IMR-90 (cell line): ENCODE data around the gene DLK2. TPM values are rescaled to one million over a fixed set of nuclear protein-coding genes. Genes with fewer than 3 reads are reported as not detected.
A peak's percentile ranks its signal among the peaks of the same experiment; 100 is the strongest.

Experiments
- ATAC-seq: fragments of 200-7000 bp; cut with Tn5 transposase; 2 replicates; pipeline ENCODE4 v1.9.1; 2020; ENCODE audit warnings: low read depth, mild to moderate bottlenecking, moderate library complexity
- BruUV-seq: library from RNA; stranded (reverse); fragments of 400-500 nt; replicated peaks from 2 replicates; lab custom pipeline; 2021; lab: Mats Ljungman, UMichigan
- CTCF ChIA-PET: fragments of 300-600 bp; formaldehyde crosslinking; extraction: SDS; loops from one replicate; lab custom pipeline; 2021; ENCODE audit warnings: antibody characterized with exemption; lab: Yijun Ruan, JAX
- POLR2A ChIA-PET: fragments of 300-600 bp; sonication (Branson Sonifier 250); formaldehyde crosslinking; loops from one replicate; lab custom pipeline; 2022; ENCODE audit warnings: antibody characterized with exemption; ENCODE audit not compliant: unreplicated experiment; lab: Charles Lee
- DNase-seq: peaks from one replicate; pipeline ENCODE4 v3.0.0; 2013
- H2AFZ ChIP-seq: replicated peaks from 2 replicates; pipeline ENCODE3; 2013; ENCODE audit warnings: low read length, mild to moderate bottlenecking; ENCODE audit not compliant: poor library complexity
- H2AK5ac ChIP-seq: 2 replicates; pipeline ENCODE4 v1.6.1; 2013; ENCODE audit warnings: low read depth, low read length, inconsistent platforms
- H2AK9ac ChIP-seq: replicated peaks from 2 replicates; pipeline ENCODE3; 2013; ENCODE audit warnings: mild to moderate bottlenecking, low read depth, low read length, moderate library complexity; ENCODE audit not compliant: poor library complexity
- H2BK120ac ChIP-seq: 2 replicates; pipeline ENCODE4 v1.6.1; 2013; ENCODE audit warnings: low read depth, low read length, inconsistent platforms
- H2BK15ac ChIP-seq: 3 replicates; pipeline ENCODE4 v1.6.1; 2013; ENCODE audit warnings: low read depth, low read length, inconsistent platforms
- H2BK20ac ChIP-seq: 2 replicates; pipeline ENCODE4 v1.6.1; 2013; ENCODE audit warnings: low read depth, mild to moderate bottlenecking, inconsistent platforms, low read length, moderate library complexity
- H2BK5ac ChIP-seq: 2 replicates; pipeline ENCODE4 v1.6.1; 2013; ENCODE audit warnings: mild to moderate bottlenecking, low read depth, low read length, inconsistent platforms; ENCODE audit not compliant: poor library complexity, severe bottlenecking
- H3K14ac ChIP-seq: replicated peaks from 2 replicates; pipeline ENCODE4 v1.6.1; 2013; ENCODE audit warnings: low read depth, low read length, inconsistent platforms
- H3K18ac ChIP-seq: 2 replicates; pipeline ENCODE4 v1.6.1; 2013; ENCODE audit warnings: low read depth, low read length, control low read depth
- H3K23ac ChIP-seq: 2 replicates; pipeline ENCODE4 v1.6.1; 2013; ENCODE audit warnings: low read depth, low read length, inconsistent platforms
- H3K27ac ChIP-seq: 2 replicates; pipeline ENCODE4 v1.5.1; 2013; ENCODE audit warnings: mild to moderate bottlenecking, control low read depth, low read length; ENCODE audit not compliant: insufficient read depth
- H3K27me3 ChIP-seq: 2 replicates; pipeline ENCODE4 v1.6.1; 2013; ENCODE audit warnings: low read length; ENCODE audit not compliant: control insufficient read depth, insufficient read depth
- H3K36me3 ChIP-seq: 2 replicates; pipeline ENCODE4 v1.6.1; 2013; ENCODE audit warnings: low read length, mixed read lengths; ENCODE audit not compliant: control insufficient read depth, insufficient read depth
- H3K4ac ChIP-seq: 2 replicates; pipeline ENCODE4 v1.6.1; 2013; ENCODE audit warnings: low read depth, low read length, inconsistent platforms
- H3K4me1 ChIP-seq: 2 replicates; pipeline ENCODE4 v1.6.1; 2013; ENCODE audit warnings: low read length, mixed read lengths; ENCODE audit not compliant: control insufficient read depth, insufficient read depth
- H3K4me2 ChIP-seq: 2 replicates; pipeline ENCODE4 v1.6.1; 2013; ENCODE audit warnings: low read depth, mild to moderate bottlenecking, control low read depth, low read length, moderate library complexity
- H3K4me3 ChIP-seq: 2 replicates; pipeline ENCODE4 v1.5.1; 2013; ENCODE audit warnings: low read depth, mild to moderate bottlenecking, control low read depth, low read length, moderate library complexity; ENCODE audit not compliant: insufficient read depth
- H3K56ac ChIP-seq: 2 replicates; pipeline ENCODE4 v1.6.1; 2013; ENCODE audit warnings: low read length, inconsistent platforms; ENCODE audit not compliant: insufficient read depth; ENCODE audit errors: extremely low read depth
- H3K79me1 ChIP-seq, 2 experiments: 2 replicates each; pipeline ENCODE4 v1.6.1; 2013; ENCODE audit warnings: low read length in 2 of 2, inconsistent platforms in 1 of 2, low read depth in 1 of 2
- H3K9ac ChIP-seq: 2 replicates; pipeline ENCODE4 v1.6.1; 2013; ENCODE audit warnings: low read depth, low read length, control low read depth
- H3K9me1 ChIP-seq: 2 replicates; pipeline ENCODE4 v1.6.1; 2013; ENCODE audit warnings: low read length, inconsistent platforms; ENCODE audit not compliant: insufficient read depth
- H3K9me3 ChIP-seq: 2 replicates; pipeline ENCODE4 v1.6.1; 2013; ENCODE audit warnings: low read length; ENCODE audit not compliant: control insufficient read depth, insufficient read depth
- H4K20me1 ChIP-seq: 2 replicates; pipeline ENCODE4 v1.6.1; 2013; ENCODE audit warnings: low read length, inconsistent platforms; ENCODE audit not compliant: insufficient read depth
- H4K5ac ChIP-seq: 2 replicates; pipeline ENCODE4 v1.6.1; 2013; ENCODE audit warnings: mild to moderate bottlenecking, low read depth, low read length, control low read depth
- H4K8ac ChIP-seq, 2 experiments: 2 replicates each; pipeline ENCODE4 v1.6.1; 2013; ENCODE audit warnings: low read depth in 2 of 2, low read length in 2 of 2, control low read depth in 1 of 2, inconsistent platforms in 1 of 2
- H4K91ac ChIP-seq: 2 replicates; pipeline ENCODE4 v1.6.1; 2013; ENCODE audit warnings: low read depth, low read length, inconsistent platforms; ENCODE audit not compliant: insufficient read depth
- MAFK ChIP-seq: IDR thresholded peaks from 2 replicates; pipeline ENCODE4 v1.6.1; 2012; ENCODE audit warnings: low read depth, low read length, improper control_type of control experiment
- RCOR1 ChIP-seq: IDR thresholded peaks from 2 replicates; pipeline ENCODE4 v1.6.1; 2012; ENCODE audit warnings: mild to moderate bottlenecking, low read length, improper control_type of control experiment; ENCODE audit not compliant: insufficient replicate concordance
- SMC3 ChIP-seq: fragments of 150-350 bp; IDR thresholded peaks from 2 replicates; pipeline ENCODE4 v1.6.1; 2016; ENCODE audit warnings: low read depth, mild to moderate bottlenecking, antibody characterized with exemption, low read length, moderate library complexity
- WGBS, 2 experiments: methylation state at CpG; one replicate each; pipeline versions ENCODE4 v1.1.5 to v1.1.7; 2013; ENCODE audit warnings: missing lambda C conversion rate in 2 of 2; ENCODE audit not compliant: insufficient read length in 1 of 2; ENCODE audit errors: extremely low coverage in 2 of 2; 5-methylcytosine and 5-hydroxymethylcytosine counted together
- dilution Hi-C: fragments of 300-500 bp; cut with HindIII; formaldehyde crosslinking; loops from one replicate; pipeline ENCODE4 v1.14.3; 2018; ENCODE audit warnings: low sequenced_read_pairs; ENCODE audit not compliant: unreplicated experiment
- in situ Hi-C: fragments of 300-500 bp; cut with MboI; formaldehyde crosslinking; loops from 3 replicates; pipeline ENCODE4 v1.14.3; 2019; ENCODE audit warnings: low sequenced_read_pairs, inconsistent platforms, mixed read lengths
- intact Hi-C: fragments of 100-400 bp; cut with micrococcal nuclease; formaldehyde crosslinking; loops from 2 replicates; pipeline ENCODE4 v1.10.0; 2022
- polyA plus RNA-seq, 3 experiments: library from polyadenylated mRNA; depleted of rRNA; stranded (reverse); fragments of >200 nt; gene quantifications; 2 replicates each; pipeline ENCODE4 v1.2.3, GENCODE V29; 2012; ENCODE audit warnings: low replicate concordance in 1 of 3
- total RNA-seq: library from RNA; depleted of rRNA; stranded (reverse); fragments of >200 nt; gene quantifications from 2 replicates; pipeline ENCODE4 v1.2.3, GENCODE V29; 2012
- TF ChIP-seq, protein P1 (sequence below): conservative IDR thresholded peaks from 2 replicates; pipeline ENCODE4 v1.5.1; 2012; ENCODE audit warnings: mild to moderate bottlenecking, low read depth, low read length, improper control_type of control experiment

DLK2 gene
- total and polyA plus RNA-seq, 2 of the 4 experiments (the other 2 are of a cell fraction), result 0.90 to 2.8 TPM

DNA sequence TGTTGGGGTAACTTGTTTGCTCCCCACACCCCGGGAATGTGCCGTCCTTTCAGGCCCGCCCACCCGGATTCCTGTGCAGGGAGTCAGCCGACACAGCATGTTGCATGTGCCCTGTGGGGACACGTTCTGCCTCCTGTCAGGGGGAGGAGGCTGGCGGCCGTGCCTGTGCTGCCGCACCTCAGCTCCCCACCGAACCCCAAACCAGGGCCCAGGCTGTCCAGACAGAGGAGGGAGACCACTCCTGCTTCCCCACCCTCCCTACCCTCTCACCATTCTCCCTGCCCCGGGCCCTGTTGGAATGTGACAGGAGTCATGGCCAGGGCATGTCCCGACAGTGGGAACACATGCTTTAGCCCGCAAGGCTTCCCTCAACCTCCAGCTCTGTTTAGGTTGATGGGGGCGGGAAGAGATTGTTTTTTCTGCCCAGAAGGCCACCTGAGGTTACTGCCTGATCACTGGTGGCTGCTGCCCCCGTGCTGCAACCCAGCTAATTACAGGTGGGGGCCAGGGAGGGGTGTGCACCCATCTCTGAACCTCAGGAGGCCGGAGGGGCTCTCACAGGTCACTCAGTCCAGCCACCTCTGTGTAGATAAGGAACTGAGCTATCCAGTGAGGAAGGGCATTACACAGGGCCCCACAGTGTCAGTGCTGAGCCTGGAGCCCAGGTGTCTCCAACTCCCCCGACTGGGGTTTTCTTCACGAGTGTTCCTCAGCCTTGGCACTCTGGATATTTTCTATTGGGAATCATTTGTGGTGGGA lies 41.2 kb upstream of the DLK2 start (continued):
- TF ChIP-seq RCOR1, result no peak
- TF ChIP-seq SMC3, result peak; percentile 74
- TF ChIP-seq MAFK, result no peak

DNA sequence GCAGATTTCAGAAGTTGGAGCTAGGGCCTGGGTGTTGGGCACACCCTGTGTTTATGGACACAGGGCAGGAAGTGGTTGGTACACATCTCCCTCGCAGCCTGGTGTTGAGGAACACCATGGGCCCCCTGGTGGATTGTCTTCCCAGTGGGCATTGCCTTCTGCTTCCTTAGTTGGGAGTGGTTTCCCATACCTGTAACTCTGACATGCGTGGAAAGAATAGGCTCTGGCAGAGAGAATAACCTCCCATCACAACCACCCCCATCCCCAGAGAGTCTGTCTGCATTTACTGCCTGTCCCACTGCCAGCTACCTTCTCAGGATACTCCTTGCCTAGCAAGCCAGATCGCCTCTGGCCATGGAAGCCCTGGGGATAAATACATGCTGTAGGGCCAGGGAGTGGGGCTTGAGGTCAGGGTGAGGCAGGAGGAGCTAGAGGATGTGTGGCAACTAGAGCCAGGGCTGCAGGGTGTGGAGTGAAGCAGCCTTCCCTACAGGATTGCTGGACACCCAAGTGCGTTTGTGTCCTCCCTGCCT lies 40.1 kb upstream of the DLK2 start:
- H3K9ac ChIP-seq, result no peak overlapping the region
- no peak overlapping the region for H3K27ac ChIP-seq
- H4K5ac ChIP-seq, result no peak overlapping the region
- intact Hi-C loops, result loop anchor here (5.0 kb wide), 1 partner anchor 128 kb away; the partner anchor contains the start of gene ZNF318
- WGBS, 2 experiments, result no CpG with 5 or more reads among the region's 4 CpGs
- peaks cover 22% of the 10 kb centered on the region; the same call in 1 of the 2 replicates for H4K20me1 ChIP-seq
- TF ChIP-seq RCOR1, result no peak
- TF ChIP-seq, protein P1, sequence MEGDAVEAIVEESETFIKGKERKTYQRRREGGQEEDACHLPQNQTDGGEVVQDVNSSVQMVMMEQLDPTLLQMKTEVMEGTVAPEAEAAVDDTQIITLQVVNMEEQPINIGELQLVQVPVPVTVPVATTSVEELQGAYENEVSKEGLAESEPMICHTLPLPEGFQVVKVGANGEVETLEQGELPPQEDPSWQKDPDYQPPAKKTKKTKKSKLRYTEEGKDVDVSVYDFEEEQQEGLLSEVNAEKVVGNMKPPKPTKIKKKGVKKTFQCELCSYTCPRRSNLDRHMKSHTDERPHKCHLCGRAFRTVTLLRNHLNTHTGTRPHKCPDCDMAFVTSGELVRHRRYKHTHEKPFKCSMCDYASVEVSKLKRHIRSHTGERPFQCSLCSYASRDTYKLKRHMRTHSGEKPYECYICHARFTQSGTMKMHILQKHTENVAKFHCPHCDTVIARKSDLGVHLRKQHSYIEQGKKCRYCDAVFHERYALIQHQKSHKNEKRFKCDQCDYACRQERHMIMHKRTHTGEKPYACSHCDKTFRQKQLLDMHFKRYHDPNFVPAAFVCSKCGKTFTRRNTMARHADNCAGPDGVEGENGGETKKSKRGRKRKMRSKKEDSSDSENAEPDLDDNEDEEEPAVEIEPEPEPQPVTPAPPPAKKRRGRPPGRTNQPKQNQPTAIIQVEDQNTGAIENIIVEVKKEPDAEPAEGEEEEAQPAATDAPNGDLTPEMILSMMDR, result peak; percentile 20; the same call in 1 of the 2 replicates
- H3K4me3 ChIP-seq, result no peak overlapping the region
- BruUV-seq, result no TSS peak
- no peak overlapping the region for H3K18ac ChIP-seq
- no peak overlapping the region for H3K4me2 ChIP-seq
- H2AK9ac ChIP-seq, result peak overlapping the region; percentile 67
- POLR2A ChIA-PET, result interaction anchor here (0.5 kb wide), 1 partner anchor 12 kb away, joined by 3 read pairs; no protein-coding TSS in a partner anchor
- H4K8ac ChIP-seq, result peak overlapping the region in 1 of 2 experiments; percentile 54; a peak in 2 of 4 replicates
- CTCF ChIA-PET, result interaction anchor here (0.5 to 3.3 kb wide), 4 partner anchors 11 to 43 kb away, joined by 3 to 17 read pairs (median 3); no protein-coding TSS in a partner anchor
- H3K14ac ChIP-seq, result 0 out of 2 replicates have a peak overlapping the region, but pooled peaks have one; percentile 27
- H3K9me1 ChIP-seq, result peaks cover 34% of the 10 kb centered on the region
- peak overlapping the region; percentile 73 for H3K4ac ChIP-seq
- peak overlapping the region; percentile 38 for H2BK20ac ChIP-seq
- peaks cover 20% of the 10 kb centered on the region for H3K36me3 ChIP-seq
- dilution Hi-C loops, result no loop called here
- H3K23ac ChIP-seq, result peak overlapping the region; percentile 30; the same call in 1 of the 2 replicates
- DNase-seq, result no peak
- in situ Hi-C loops, result loop anchor here (5.0 to 10.0 kb wide), 2 partner anchors 33 to 51 kb away; no protein-coding TSS in a partner anchor
- peak overlapping the region; percentile 57 for H2AK5ac ChIP-seq
- no peak for ATAC-seq
- H2BK5ac ChIP-seq, result peak overlapping the region; percentile 71
- H3K27me3 ChIP-seq, result no peaks in the 10 kb centered on the region
- H2BK120ac ChIP-seq, result peak overlapping the region; percentile 75
- H2BK15ac ChIP-seq, result peak overlapping the region; percentile 33; the same call in 2 of the 3 replicates
- H3K9me3 ChIP-seq, result no peaks in the 10 kb centered on the region
- no peak overlapping the region for H3K56ac ChIP-seq
- peak overlapping the region; percentile 80 for H4K91ac ChIP-seq
- H3K4me1 ChIP-seq, result peaks cover 46% of the 10 kb centered on the region
- H3K79me1 ChIP-seq, result peaks cover 34 to 61% of the 10 kb centered on the region in 2 experiments
- peak overlapping the region; percentile 29 for H2AFZ ChIP-seq
